ENCODE data around the gene CILP2.

CILP2 gene

GRCh38 chr19:19575411-19575810 is 37.3 kb downstream of the CILP2 start:
- DNase-seq (ENCODE audit: low read depth), result no peak
- no peak overlapping the region for H3K4me3 ChIP-seq (ENCODE audit: low read length)
- TF ChIP-seq CTCF (conservative IDR thresholded peaks at IDR 0.05; ENCODE audit: low read length), result no peak

GRCh38 chr19:19578252-19578651 is 40.2 kb downstream of the CILP2 start:
- no peak for TF ChIP-seq CTCF (conservative IDR thresholded peaks at IDR 0.05; ENCODE audit: low read length)
- no peak for DNase-seq (ENCODE audit: low read depth)
- no peak overlapping the region for H3K4me3 ChIP-seq (ENCODE audit: low read length)

- TF ChIP-seq CTCF (conservative IDR thresholded peaks at IDR 0.05; ENCODE audit: low read length), result no peak
- H3K4me3 ChIP-seq (ENCODE audit: low read length), result no peak overlapping the region
- no peak for DNase-seq (ENCODE audit: low read depth)
These were observed 41.7 kb downstream of the CILP2 start for GRCh38 chr19:19579533-19580361.

- no peak for TF ChIP-seq CTCF (conservative IDR thresholded peaks at IDR 0.05; ENCODE audit: low read length)
- DNase-seq (ENCODE audit: low read depth), result no peak
- H3K4me3 ChIP-seq (ENCODE audit: low read length), result no peak overlapping the region
These were observed 42.4 kb downstream of the CILP2 start for GRCh38 chr19:19580418-19580817.

GRCh38 chr19:19581391-19581790 is 43.3 kb downstream of the CILP2 start:
- no peak for DNase-seq (ENCODE audit: low read depth)
- no peak for TF ChIP-seq CTCF (conservative IDR thresholded peaks at IDR 0.05; ENCODE audit: low read length)
- H3K4me3 ChIP-seq (ENCODE audit: low read length), result no peak overlapping the region

- DNase-seq (ENCODE audit: low read depth), result no peak
- TF ChIP-seq CTCF (conservative IDR thresholded peaks at IDR 0.05; ENCODE audit: low read length), result no peak
- no peak overlapping the region for H3K4me3 ChIP-seq (ENCODE audit: low read length)
These were observed 44.4 kb downstream of the CILP2 start for GRCh38 chr19:19582471-19582870.

GRCh38 chr19:19584356-19584755 is 46.3 kb downstream of the CILP2 start:
- TF ChIP-seq CTCF (conservative IDR thresholded peaks at IDR 0.05; ENCODE audit: low read length), result no peak
- H3K4me3 ChIP-seq (ENCODE audit: low read length), result no peak overlapping the region
- no peak for DNase-seq (ENCODE audit: low read depth)

Measured in AG10803 (cell line).